Stimulated activated CD4-positive, alpha-beta T cell treated with anti-CD3 and anti-CD28 coated beads, Interleukin-1b, Interleukin-23, amount 100 ng/mL, for 1 hour (primary cell): Measurements from ENCODE around the gene RHOT2.

Experiments used
- DNase-seq, 2 donors: peaks; one replicate each; pipeline ENCODE4 v3.0.0-alpha.2; 2020; ENCODE audit warnings: low read depth in 2 of 2

Gene RHOT2

DNA sequence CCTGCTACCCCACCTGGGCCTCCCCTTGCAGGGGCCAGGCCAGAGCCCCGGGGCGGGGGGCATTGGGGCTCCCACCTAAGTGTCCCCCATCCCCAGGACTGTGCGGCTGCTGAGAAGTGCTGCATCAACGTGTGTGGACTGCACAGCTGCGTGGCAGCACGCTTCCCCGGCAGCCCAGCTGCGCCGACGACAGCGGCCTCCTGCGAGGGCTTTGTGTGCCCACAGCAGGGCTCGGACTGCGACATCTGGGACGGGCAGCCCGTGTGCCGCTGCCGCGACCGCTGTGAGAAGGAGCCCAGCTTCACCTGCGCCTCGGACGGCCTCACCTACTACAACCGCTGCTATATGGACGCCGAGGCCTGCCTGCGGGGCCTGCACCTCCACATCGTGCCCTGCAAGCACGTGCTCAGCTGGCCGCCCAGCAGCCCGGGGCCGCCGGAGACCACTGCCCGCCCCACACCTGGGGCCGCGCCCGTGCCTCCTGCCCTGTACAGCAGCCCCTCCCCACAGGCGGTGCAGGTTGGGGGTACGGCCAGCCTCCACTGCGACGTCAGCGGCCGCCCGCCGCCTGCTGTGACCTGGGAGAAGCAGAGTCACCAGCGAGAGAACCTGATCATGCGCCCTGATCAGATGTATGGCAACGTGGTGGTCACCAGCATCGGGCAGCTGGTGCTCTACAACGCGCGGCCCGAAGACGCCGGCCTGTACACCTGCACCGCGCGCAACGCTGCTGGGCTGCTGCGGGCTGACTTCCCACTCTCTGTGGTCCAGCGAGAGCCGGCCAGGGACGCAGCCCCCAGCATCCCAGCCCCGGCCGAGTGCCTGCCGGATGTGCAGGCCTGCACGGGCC lies 35.2 kb upstream of the RHOT2 start:
- DNase-seq = no peak

DNA sequence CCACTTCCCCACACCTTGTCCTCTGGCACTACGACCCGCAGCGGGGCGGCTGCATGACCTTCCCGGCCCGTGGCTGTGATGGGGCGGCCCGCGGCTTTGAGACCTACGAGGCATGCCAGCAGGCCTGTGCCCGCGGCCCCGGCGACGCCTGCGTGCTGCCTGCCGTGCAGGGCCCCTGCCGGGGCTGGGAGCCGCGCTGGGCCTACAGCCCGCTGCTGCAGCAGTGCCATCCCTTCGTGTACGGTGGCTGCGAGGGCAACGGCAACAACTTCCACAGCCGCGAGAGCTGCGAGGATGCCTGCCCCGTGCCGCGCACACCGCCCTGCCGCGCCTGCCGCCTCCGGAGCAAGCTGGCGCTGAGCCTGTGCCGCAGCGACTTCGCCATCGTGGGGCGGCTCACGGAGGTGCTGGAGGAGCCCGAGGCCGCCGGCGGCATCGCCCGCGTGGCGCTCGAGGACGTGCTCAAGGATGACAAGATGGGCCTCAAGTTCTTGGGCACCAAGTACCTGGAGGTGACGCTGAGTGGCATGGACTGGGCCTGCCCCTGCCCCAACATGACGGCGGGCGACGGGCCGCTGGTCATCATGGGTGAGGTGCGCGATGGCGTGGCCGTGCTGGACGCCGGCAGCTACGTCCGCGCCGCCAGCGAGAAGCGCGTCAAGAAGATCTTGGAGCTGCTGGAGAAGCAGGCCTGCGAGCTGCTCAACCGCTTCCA lies 34.4 kb upstream of the RHOT2 start:
- DNase-seq = no peak

DNA sequence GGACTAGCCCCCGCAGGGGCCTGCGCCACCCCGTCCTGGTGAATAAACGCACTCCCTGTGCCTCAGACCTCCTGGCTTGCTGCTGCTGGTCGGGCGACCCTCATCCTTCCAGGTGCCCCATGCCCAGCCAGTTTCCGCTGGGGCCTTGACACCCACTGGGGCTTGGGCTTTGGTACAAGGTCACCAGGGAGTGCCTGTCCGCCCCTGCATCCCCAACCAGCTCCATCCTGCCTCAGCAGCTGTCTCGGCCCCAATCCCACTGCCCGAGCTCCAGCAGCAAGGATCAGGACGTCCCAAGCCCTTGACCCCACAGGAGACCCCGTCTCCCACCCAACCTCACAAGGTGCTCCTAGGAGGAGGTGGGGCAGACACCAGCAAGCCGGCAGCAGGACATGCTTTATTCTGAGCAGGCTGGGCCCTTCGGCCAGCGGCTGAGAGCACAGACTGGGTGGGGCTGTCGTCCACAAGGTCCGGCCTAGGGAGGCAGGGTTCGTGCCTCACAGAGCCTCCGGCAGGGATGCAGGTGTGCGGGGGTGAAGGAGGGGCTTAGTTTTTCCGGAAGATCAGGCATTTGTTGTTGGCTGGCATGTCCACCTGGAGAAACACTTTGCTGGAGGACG lies 33.8 kb upstream of the RHOT2 start:
- no peak for DNase-seq

DNA sequence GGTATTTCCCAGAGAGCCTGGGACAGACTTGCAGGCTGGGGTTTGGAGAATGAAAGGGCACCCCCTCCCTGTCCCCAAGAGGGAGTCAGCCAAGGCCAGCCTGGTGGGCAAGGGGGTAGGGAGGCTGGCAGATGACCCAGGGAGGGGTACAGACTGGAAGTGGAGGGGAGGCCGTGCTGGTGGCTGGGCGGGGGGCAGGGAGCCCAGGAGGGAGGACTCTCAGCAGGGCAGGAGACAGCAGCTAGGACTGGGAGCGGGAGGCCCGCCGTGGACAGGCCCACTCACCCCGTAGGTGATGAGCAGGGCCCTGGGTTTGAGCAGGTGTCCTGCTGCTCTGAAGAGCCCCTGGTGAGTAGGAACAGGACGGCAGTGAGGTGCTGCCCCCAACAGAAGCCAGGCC lies 32.9 kb upstream of the RHOT2 start:
- no peak for DNase-seq

DNA sequence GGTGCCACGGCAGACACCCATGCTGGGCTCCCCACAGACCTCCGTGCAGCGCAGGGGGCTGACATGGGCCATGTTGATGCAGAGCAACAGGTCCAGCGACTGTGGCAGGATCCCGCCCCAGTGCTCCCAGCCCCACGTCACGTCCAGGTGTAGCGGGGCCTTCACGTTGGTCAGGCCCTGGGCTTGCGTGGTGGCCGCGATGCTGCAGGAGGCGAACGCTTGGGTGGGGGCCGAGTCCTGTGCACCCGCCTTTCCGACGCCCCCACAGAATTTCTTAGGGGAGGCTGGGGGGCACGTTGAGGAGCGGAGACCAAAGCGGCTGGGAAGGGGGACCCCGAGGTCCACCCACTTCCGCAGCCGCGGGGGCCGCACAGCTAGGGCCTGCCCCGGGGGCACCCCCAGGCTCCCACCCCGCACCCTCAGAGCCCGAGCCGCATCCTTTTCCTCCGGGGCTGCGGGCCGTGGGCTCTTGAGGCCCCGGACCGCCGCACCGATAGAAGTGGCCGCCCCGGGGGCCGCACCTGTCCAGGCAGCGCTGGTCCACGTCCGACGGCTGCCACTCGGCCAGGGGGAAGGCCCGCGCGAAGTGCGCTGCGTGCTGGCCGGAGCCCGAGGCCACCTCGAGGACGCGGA lies 32.2 kb upstream of the RHOT2 start:
- no peak for DNase-seq

DNA sequence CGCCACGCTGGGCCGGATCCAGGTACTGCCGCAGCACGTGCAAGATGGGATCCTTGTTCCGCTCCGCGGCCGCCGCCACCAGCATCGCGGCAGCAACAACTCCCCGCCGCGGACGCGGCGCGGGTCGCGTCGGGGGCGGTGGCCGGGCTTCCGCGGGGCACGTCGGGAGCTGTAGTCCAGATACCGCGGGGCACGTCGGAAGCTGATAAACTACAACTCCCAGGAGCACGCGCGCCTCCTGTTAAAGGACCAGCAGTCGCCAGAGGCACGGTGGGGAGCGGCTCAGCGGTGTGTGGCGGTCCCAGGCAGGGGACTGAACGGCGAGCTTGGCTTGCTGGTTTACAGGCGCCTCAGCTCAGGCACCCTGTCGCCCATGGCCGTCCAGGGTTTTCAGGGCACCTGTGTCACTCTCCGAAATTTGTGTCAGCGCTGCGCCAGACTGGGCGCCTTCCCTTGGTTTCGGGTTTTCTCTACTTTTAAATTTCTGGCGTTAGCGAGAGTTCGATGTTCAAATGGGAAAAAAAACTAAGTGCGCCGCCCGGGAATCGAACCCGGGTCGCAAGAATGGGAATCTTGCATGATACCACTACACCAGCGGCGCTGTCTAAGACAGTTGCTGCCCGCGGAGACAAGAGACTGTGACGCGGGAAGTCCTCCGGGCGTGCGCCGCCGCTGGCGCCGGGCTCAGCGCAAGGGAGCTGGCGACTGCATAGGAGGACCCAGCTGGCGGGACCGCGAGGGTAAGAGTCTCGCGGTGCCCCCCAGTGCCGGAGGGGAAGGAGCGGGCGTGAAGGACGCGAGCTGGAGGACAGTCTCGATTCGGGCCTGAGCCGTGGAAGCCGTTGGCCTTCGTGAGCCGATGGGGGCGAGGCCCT lies 31.5 kb upstream of the RHOT2 start, which contains the start of gene METTL26:
Gene METTL26, minus strand, starts transcription at position 100 of the 875 bp plus-strand sequence. Its CDS starts 15 bp downstream, at position 85.
- DNase-seq = peak; percentile 80 to 89

DNA sequence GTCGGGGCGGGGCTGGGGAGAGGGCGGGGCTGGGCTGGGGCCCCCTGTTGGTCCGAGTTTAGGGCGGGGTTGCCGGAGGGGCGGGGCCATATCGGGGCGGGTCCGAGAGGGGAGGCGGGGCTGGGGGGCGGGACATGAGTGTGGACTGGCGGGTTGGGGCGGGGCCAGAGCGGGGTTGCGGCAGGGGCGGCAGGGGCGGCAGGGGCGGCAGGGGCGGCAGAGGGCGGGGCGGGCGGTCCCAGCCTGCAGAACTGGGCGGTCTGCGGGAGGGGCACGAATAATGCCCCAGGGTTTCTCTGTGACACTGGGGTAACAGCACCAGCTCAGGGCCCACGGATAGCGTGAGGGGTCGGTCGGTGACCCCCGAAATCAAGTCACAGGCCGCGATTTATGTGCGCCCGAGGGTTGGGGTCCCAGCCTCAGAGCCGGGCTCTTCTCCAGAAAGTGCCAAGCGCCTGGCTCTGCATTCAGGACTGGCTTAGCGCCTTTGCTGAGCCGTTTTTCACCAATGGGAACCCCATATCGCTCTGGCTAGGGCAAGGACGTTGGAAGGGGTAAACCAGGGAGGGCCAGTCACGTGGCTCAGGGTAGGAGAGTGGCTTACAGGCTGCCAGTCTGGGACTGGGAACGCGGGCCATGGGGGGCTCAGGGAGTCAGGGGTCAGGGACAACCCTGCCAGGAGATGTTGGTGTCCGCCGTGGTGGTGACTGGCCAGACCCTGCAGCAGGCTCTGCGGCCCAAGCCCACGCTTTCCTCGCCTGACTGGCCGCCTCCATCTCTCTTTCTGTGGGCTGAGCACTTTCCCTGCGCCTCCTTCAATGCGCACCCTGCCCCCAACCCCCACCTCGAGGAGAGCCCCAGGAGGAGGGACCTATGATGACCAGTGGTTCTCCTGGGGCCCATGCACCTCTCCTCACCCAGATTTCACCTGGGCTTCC lies 30.6 kb upstream of the RHOT2 start:
- DNase-seq = peak; percentile 81 to 86

DNA sequence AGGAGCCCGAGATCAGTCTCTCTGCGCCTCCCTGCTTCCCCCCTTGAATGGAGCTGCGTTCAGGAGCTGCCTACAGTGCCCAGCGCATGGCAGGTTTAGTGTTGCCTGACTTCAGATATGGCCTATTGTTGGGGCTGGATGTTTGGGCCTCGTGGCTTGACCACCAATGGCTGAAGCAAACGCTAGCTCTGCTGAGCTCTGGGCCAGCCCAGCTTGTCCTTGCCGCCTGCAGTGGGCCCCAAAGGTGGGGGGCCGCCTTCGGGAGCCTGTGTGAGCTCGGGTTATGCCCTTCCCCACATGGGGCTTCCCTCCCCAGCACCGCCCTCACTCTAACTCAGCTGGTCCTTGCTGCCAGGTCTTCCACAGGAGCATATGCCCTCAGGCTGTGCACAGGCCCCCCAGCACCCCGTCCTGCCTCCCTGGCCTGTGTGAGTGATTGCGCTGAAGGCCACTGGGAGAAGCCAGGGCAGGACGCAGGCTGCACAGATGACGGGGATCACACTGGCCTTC lies 29.8 kb upstream of the RHOT2 start:
- DNase-seq = no peak

DNA sequence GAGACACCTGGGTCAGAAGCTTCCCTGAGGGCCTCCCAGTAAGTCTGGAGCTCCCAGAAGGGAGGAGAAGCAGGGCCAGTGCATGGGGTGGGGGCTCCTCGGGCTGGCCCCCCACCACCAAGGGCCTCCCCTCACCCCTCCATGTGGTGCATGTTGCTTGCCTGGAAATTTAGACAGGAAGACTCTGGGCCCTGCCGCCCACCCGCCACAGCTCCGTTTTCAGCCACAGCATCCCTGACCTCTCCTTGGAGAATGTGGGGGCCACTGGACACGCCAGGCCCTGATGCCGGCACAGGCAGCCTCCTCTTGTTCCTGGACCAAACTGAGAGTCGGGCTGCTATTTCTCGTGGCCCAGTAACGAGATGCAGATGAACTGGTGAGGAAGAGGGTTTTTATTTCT lies 29.1 kb upstream of the RHOT2 start:
- DNase-seq = no peak

DNA sequence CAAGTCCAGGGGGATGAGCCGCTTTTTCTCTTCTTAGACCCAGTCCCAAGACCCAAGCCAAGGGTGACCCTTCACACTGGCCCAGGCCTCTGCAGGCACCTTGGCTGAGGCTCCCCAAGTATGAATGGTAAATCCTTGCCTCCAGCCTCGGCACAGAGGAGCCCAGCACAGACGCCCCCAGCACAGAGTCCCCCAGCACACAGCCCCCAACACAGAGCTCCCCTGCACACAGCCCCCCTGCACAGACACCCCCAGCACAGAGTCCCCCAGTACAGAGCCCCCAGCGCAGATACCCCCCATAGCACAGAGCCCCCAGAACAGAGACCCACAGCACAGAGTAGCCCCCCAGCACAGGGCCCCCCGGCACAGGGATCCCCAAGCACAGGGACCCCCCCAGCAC lies 27.3 kb upstream of the RHOT2 start:
- no peak for DNase-seq

DNA sequence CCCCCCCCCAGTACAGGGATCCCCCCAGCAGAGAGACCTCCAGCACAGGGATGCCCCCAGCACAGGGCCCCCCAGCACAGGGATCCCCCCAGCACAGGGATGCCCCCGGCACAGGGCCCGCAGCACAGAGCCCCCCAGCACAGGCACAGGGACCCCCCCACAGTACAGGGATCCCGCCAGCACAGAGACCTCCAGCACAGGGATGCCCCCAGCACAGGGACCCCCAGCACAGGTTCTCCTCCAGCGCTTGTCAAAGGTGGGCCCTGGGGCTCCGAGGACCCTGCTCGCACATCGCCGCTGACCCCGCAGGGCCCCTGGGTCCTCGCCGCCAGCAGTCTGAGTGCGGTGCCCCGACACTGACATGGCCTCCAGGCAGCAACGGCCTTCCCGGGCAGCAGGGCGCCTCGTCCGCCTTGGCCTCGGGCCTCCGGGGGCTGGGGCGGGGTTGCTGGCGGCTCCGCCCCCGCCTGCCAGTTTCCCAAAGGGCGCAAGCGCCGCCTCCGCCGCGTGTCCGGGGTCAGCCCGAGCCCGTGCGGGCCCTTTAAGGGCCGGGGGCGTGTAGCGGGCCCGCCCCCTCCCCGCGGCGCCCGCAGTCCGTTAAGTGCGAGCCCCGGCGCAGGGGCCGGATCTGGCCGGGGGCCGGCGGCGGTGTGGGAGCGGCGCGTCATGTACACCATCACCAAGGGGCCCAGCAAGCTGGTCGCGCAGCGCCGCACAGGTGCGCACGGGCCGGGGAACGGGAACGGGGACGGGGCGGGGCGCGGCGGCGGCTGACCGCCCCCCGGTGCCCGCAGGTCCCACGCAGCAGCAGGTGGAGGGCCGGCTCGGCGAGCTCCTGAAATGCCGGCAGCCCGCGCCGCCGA lies 26.4 kb upstream of the RHOT2 start, which contains the start of gene MCRIP2:
Gene MCRIP2, plus strand, starts transcription at position 503 of the 863 bp plus-strand sequence. Its CDS starts 164 bp downstream, at position 667.
- peak; percentile 23 to 45 for DNase-seq

DNA sequence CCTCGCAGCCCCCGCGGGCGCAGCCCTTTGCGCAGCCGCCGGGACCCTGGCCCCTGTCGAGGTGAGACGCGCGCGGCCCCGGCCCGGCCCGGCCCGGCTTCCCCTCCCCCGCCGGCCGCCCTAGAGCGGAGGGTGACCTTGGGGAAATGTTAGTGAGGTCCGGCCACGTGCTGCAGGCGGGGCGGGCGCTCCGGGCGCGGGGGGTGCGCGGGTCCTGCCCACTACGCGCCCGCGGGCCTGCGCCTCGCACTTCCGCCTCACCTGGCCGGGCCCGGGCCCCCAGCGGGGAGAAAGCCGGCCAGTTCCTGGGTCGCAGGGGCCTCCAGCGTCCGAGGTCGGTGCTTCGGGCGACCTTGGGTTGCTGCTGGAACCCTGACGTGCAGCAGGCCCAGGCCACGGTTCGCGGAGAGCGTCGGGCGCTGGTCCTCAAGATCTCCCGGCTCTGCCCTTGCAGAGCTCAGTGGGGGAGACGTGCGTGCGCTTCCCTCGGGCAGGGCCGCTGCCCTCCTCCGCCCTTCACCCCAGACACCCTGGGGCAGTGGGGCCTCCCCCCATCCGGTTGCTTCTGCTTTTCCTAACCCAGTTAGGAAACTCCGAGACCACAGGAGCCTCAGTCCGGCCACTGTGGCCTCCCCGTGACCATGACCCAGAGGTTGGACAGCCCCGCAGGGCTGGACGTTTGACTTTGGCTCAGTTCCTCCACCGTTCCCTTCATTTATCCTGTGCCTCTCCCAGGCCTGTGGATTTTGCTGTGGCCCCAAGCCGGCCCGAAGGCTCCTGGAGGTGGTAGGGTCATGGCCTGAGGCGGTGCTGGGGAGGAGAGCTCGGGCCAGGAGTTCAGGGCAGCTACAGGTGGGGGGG lies 25.5 kb upstream of the RHOT2 start:
- no peak for DNase-seq

DNA sequence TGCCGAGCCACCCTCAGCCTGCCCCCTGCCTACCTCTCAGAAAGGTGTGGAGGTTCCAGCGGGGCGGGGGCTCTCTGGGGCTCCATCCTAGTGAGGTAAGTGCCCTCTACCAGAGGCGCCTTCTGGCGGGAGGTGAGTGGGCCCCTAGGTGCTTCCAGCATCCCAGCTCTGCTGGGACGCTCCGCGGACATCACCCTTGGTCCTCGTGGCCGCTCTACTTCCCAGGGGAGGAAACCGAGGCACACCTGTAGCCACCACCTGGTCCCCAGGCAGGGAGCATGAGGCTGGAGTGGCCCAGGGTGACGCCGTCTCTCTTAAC lies 24.9 kb upstream of the RHOT2 start:
- no peak for DNase-seq

DNA sequence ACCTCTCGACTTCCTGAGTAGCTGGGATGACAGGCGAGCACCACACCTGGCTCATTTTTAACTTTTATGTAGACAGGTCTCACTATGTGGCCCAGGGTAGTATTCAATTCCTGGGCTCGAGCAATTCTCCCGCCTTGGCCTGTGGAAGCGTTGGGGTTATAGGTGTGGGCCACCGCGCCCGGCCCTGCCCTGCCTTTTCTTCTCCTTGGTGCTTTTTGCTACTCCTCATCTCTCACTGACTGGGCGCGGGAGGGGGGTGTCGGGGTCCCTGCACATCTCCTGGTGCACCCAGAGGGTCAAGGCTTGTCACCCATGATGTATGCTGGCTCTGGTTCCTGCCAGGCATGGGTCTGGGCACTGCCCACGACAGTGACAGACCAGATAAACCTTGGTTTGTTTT lies 23.4 kb upstream of the RHOT2 start:
- DNase-seq = no peak

DNA sequence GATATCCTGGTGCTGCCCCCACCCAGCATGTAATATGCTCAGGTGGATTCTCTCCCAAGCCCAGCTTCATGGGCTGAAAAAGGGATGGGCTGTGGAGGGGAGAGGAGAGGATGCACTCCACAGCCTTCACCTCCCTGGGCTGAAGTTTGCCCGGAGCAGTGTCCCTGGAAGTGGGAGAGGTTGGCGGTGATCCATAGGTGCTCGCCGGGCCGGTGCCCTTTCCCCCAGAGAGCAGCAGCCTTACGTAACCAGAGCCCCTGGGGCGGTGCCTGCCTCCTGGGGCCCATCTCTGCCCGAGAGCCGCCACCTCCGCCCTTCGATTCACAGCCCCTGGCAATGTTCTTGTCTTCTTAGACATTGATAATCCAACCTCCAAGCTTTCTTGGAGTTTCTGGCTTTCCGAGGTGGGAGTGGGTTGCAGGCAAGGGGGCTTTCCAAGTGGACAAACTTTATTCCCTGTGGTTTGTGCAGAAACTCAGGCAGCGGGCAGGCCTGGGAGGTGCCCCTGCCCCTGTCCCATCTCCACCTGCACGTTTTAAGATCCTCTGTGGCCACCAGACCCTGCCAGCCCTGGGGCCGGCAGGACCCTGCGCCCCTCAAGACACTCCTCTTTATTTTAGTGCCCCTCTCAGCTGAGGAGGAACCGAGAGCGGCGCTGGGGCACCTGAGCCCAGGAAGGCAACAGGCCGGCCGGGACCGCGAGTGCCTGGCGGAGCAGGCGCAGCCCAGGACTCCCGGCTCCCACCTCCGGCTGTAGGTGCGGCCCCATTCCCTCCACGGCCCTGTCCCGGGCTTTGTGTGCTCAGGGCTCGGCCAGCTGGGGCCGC lies 21.9 kb upstream of the RHOT2 start:
- no peak for DNase-seq

DNA sequence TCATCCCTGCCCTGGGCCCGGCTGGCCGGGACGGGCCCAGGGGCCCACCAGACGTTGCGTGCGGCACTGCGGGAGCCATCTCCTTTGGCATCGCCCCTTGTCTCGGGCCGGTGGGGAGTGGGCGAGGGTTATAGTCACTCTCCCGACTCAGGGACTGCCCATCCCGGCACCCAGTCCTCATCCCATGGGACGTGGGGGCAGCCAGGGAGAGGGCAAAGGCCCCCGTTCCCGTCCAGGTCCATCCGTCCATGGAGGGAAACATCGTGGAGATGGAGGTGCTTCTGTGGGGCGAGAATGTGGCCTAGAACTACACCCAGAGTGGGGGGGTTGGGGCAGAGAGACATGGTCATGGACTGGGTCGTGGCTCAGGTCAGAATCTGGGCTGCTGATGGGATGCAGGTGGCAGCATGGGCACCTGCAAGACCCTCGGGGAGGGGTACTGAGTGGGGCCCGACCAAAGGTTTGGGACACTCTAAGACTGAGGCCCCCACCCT lies 21.2 kb upstream of the RHOT2 start:
- DNase-seq = no peak
